K562 (cell line): ENCODE measurements around the gene CMIP.

ENCODE experiments used
- CTCF ChIP-seq, 3 experiments: IDR thresholded peaks in 2 of 3; conservative IDR thresholded peaks in 1 of 3; 2 replicates each; pipeline ENCODE4 v1.5.1; 2011 to 2012; ENCODE audit warnings: low read length in 3 of 3, mild to moderate bottlenecking in 3 of 3, control low read depth in 2 of 3, improper control_type of control experiment in 1 of 3, inconsistent platforms in 1 of 3, low read depth in 1 of 3, mixed read lengths in 1 of 3, moderate library complexity in 1 of 3; ENCODE audit not compliant: insufficient read depth in 2 of 3
- MEF2A ChIP-seq: IDR thresholded peaks from 2 replicates; pipeline ENCODE4 v1.6.1; 2011; ENCODE audit warnings: low read depth, mild to moderate bottlenecking, low read length, moderate library complexity; ENCODE audit not compliant: control insufficient read depth
- POLR2A ChIP-seq: fragments of 450-650 bp; conservative IDR thresholded peaks from 2 replicates; pipeline ENCODE4 v1.6.1; 2016

- TF ChIP-seq POLR2A: peak; percentile 69
- no peak for TF ChIP-seq MEF2A
- TF ChIP-seq CTCF (IDR thresholded peaks at IDR 0.05 in 2 of 3, conservative IDR thresholded peaks at IDR 0.05 in 1 of 3; ENCODE audit: insufficient read depth in 2 of 3, low read depth in 1 of 3, low read length in 3 of 3): no peak
Observed at GRCh38 chr16:81745704-81746558, 301.3 kb downstream of the CMIP start.
